GM12878 (cell line): Measurements from ENCODE around the gene PTPRN2. TPM values are rescaled to one million over a fixed set of nuclear protein-coding genes. Genes with fewer than 3 reads are reported as not detected.

Experiments
- ATAC-seq: fragments of 200-7000 bp; cut with Tn5 transposase; 3 replicates; pipeline ENCODE4 v1.9.1; 2020; ENCODE audit warnings: mild to moderate bottlenecking, moderate library complexity
- BruUV-seq: library from RNA; stranded (reverse); fragments of 400-500 nt; replicated peaks from 2 replicates; lab custom pipeline; 2021; lab: Mats Ljungman, UMichigan
- CTCF ChIA-PET: fragments of 300-600 bp; sonication (Branson Sonifier 250); formaldehyde crosslinking; extraction: SDS; loops from one replicate; lab custom pipeline; 2021; ENCODE audit warnings: inconsistent platforms; lab: Yijun Ruan, JAX
- POLR2A ChIA-PET: fragments of 350-600 bp; formaldehyde crosslinking; extraction: SDS; loops from one replicate; lab custom pipeline; 2021; ENCODE audit warnings: inconsistent platforms; lab: Charles Lee
- RAD21 ChIA-PET: fragments of 300-600 bp; sonication (Branson Sonifier 250); formaldehyde crosslinking; loops from one replicate; lab custom pipeline; 2023; ENCODE audit warnings: antibody characterized with exemption; ENCODE audit not compliant: unreplicated experiment; lab: Charles Lee
- SMC1A ChIA-PET: fragments of 300-600 bp; sonication (Branson Sonifier 250); formaldehyde crosslinking; loops from one replicate; lab custom pipeline; 2023; ENCODE audit not compliant: unreplicated experiment, uncharacterized antibody; lab: Charles Lee
- DNase-seq: peaks from one replicate; pipeline ENCODE4 v3.0.0-alpha.2; 2011; ENCODE audit warnings: low read depth, low spot score
- FAIRE-seq: peaks from 3 replicates; lab custom pipeline; 2011; peaks lifted over from hg19 to GRCh38; lab: Jason Lieb, UNC
- H2AFZ ChIP-seq: 2 replicates; pipeline ENCODE4 v1.6.0; 2011; ENCODE audit warnings: low read depth, low read length, control low read depth; ENCODE audit not compliant: control insufficient read depth
- H3K27ac ChIP-seq: 2 replicates; pipeline ENCODE4 v1.5.1; 2011; ENCODE audit warnings: control low read depth; ENCODE audit not compliant: control insufficient read depth, insufficient read depth
- H3K27me3 ChIP-seq, 2 experiments: replicated peaks in 1 of 2; 2 replicates each; pipeline versions ENCODE4 v1.6.0 to v1.6.1; 2011; ENCODE audit warnings: low read length in 1 of 2; ENCODE audit not compliant: control insufficient read depth in 2 of 2, insufficient read depth in 2 of 2
- H3K36me3 ChIP-seq, 2 experiments: 2 replicates each; pipeline ENCODE4 v1.5.1; 2011; ENCODE audit warnings: low read length in 1 of 2; ENCODE audit not compliant: control insufficient read depth in 2 of 2, insufficient read depth in 2 of 2
- H3K4me1 ChIP-seq: 2 replicates; pipeline ENCODE4 v1.6.1; 2011; ENCODE audit warnings: mild to moderate bottlenecking, low read length, moderate library complexity, mixed read lengths; ENCODE audit not compliant: control insufficient read depth, insufficient read depth
- H3K4me2 ChIP-seq: 2 replicates; pipeline ENCODE4 v1.6.0; 2011; ENCODE audit warnings: control low read depth; ENCODE audit not compliant: control insufficient read depth, insufficient read depth
- H3K4me3 ChIP-seq: fragments of 200-600 bp; sonication (generic); 2 replicates; pipeline ENCODE4 v1.5.1; 2016
- H3K79me2 ChIP-seq: 2 replicates; pipeline ENCODE4 v1.6.0; 2011; ENCODE audit warnings: low read length; ENCODE audit not compliant: control insufficient read depth, insufficient read depth
- H3K9ac ChIP-seq: 2 replicates; pipeline ENCODE4 v1.8.0; 2011; ENCODE audit warnings: low read length, control low read depth, mixed read lengths; ENCODE audit not compliant: control insufficient read depth, insufficient read depth
- H3K9me3 ChIP-seq: replicated peaks from 3 replicates; pipeline ENCODE4 v1.5.1; 2011; ENCODE audit warnings: mild to moderate bottlenecking, low read length; ENCODE audit not compliant: control insufficient read depth, insufficient read depth
- H4K20me1 ChIP-seq: 2 replicates; pipeline ENCODE4 v1.6.0; 2011; ENCODE audit not compliant: control insufficient read depth, insufficient read depth
- EP300 ChIP-seq, 2 experiments: fragments of 150-350 bp in 1 of 2; IDR thresholded peaks; 2 replicates each; pipeline ENCODE4 v1.6.1; 2011 to 2012; ENCODE audit warnings: low read depth in 2 of 2, low read length in 2 of 2, borderline replicate concordance in 1 of 2, improper control_type of control experiment in 1 of 2, inconsistent platforms in 1 of 2; ENCODE audit not compliant: control insufficient read depth in 1 of 2
- FOXK2 ChIP-seq: fragments of 450-650 bp; IDR thresholded peaks from 2 replicates; pipeline ENCODE4 v1.6.1; 2017; ENCODE audit warnings: mild to moderate bottlenecking, moderate library complexity
- GABPA ChIP-seq: IDR thresholded peaks from 2 replicates; pipeline ENCODE4 v1.6.1; 2014; ENCODE audit warnings: antibody characterized with exemption, low read depth, mild to moderate bottlenecking, inconsistent platforms
- IKZF2 ChIP-seq, 2 experiments: fragments of 450-650 bp; IDR thresholded peaks; 2 replicates each; pipeline ENCODE4 v1.6.1; 2017; ENCODE audit warnings: mild to moderate bottlenecking in 2 of 2, moderate library complexity in 2 of 2
- IRF4 ChIP-seq: IDR thresholded peaks from 2 replicates; pipeline ENCODE4 v1.6.1; 2011; ENCODE audit warnings: low read depth, low read length
- IRF5 ChIP-seq: fragments of 450-650 bp; IDR thresholded peaks from 2 replicates; pipeline ENCODE4 v1.6.1; 2017; ENCODE audit warnings: borderline replicate concordance
- MXI1 ChIP-seq: fragments of 150-350 bp; IDR thresholded peaks from 2 replicates; pipeline ENCODE4 v1.6.1; 2011; ENCODE audit warnings: low read depth, mild to moderate bottlenecking, inconsistent platforms, low read length, improper control_type of control experiment
- NFIC ChIP-seq: IDR thresholded peaks from 2 replicates; pipeline ENCODE4 v1.6.1; 2012; ENCODE audit warnings: low read depth, mild to moderate bottlenecking, inconsistent platforms, low read length, moderate library complexity
- PAX5 ChIP-seq: IDR thresholded peaks from 2 replicates; pipeline ENCODE4 v1.6.1; 2011; ENCODE audit warnings: low read depth, low read length, borderline replicate concordance
- RBBP5 ChIP-seq: fragments of 200-600 bp; sonication (generic); conservative IDR thresholded peaks from 2 replicates; pipeline ENCODE4 v1.6.1; 2016
- RELB ChIP-seq: fragments of 450-650 bp; IDR thresholded peaks from 2 replicates; pipeline ENCODE4 v1.6.1; 2017; ENCODE audit warnings: low read depth, mild to moderate bottlenecking, moderate library complexity
- RFX5 ChIP-seq: IDR thresholded peaks from 2 replicates; pipeline ENCODE4 v1.6.1; 2011; ENCODE audit warnings: low read depth, low read length, improper control_type of control experiment
- TCF3 ChIP-seq: IDR thresholded peaks from 2 replicates; pipeline ENCODE4 v1.6.1; 2012; ENCODE audit warnings: low read depth, mild to moderate bottlenecking, low read length, borderline replicate concordance; ENCODE audit not compliant: insufficient read depth
- ZNF274 ChIP-seq: IDR thresholded peaks from one replicate; pipeline ENCODE4 v1.8.0; 2011; ENCODE audit not compliant: insufficient read length, insufficient read depth
- WGBS: methylation state at CpG from one replicate; pipeline ENCODE4 v1.1.6; 2016; ENCODE audit warnings: low lambda C conversion rate; ENCODE audit not compliant: insufficient replicate concordance, insufficient coverage; ENCODE audit errors: missing lambda C conversion rate; 5-methylcytosine and 5-hydroxymethylcytosine counted together
- in situ Hi-C: fragments of 300-500 bp; cut with MboI; formaldehyde crosslinking; loops from 9 replicates; pipeline ENCODE4 v1.14.3; 2018; ENCODE audit warnings: mixed read lengths
- intact Hi-C: fragments of 100-400 bp; cut with micrococcal nuclease; formaldehyde crosslinking; loops from one replicate; pipeline ENCODE4 v1.14.2; 2022; ENCODE audit not compliant: unreplicated experiment
- polyA plus RNA-seq, 11 experiments: library from polyadenylated mRNA; depleted of rRNA in 4 of 11; unstranded in 6 of 11; stranded (reverse) in 5 of 11; fragments of >200 nt; fragmentation: Nextera tagmentation in 4 of 11; fragmentation: Illumina TruSeq in 1 of 11; extraction: Ambion mirVana in 4 of 11; extraction: Trizol in 1 of 11; gene quantifications; 1 replicate in 1 of 11; 2 replicates in 10 of 11; pipeline versions ENCODE4 v1.2.1 to v1.2.3, GENCODE V29; 2011 to 2016; ENCODE audit warnings: inconsistent platforms in 2 of 11, missing spikeins in 2 of 11, low read depth in 1 of 11
- total RNA-seq, 4 experiments: library from RNA; depleted of rRNA in 3 of 4; stranded (reverse); fragments of >200 nt in 3 of 4; fragmentation: Illumina TruSeq in 1 of 4; extraction: Trizol in 1 of 4; gene quantifications; 2 replicates each; pipeline versions ENCODE4 v1.2.1 to v1.2.3, GENCODE V29; 2013 to 2021

PTPRN2 gene
- total and polyA plus RNA-seq, 10 of the 15 experiments (the other 5 are each of a cell fraction or from before 2014, with no cell fraction given) = 5.4 TPM; not detected in 9

- Histone ChIP-seq H3K9ac (no peak overlapping the region), H3K9me3 (no peaks in the 10 kb centered on the region; the same call in 2 of the 3 replicates), H3K36me3 (no peaks in the 10 kb centered on the region), H3K4me1 (no peaks in the 10 kb centered on the region), H3K4me2 (no peak overlapping the region), H2AFZ (no peak overlapping the region), H3K79me2 (no peaks in the 10 kb centered on the region), H4K20me1 (no peaks in the 10 kb centered on the region), H3K4me3 (no peak overlapping the region), H3K27me3 (no peaks in the 10 kb centered on the region)
- ChIA-PET RAD21 (no interaction called here), SMC1A (no interaction called here), POLR2A (no interaction called here)
- in situ Hi-C loops (no loop called here), intact Hi-C loops (no loop called here)
- DNase-seq = no peak
- BruUV-seq = no TSS peak
- 63% methylated on average over 44 of the region's 67 CpGs for WGBS
- no peak for FAIRE-seq
- TF ChIP-seq GABPA = no peak
- no peak for TF ChIP-seq ZNF274
- TF ChIP-seq RBBP5 = no peak
- TF ChIP-seq, all 136 proteins: peak for 0
- H3K27ac ChIP-seq = no peak overlapping the region
- CTCF ChIA-PET = no interaction called here
- ATAC-seq = no peak
Measured at GRCh38 chr7:158164101-158165095, 423.2 kb downstream of the PTPRN2 start.

DNA sequence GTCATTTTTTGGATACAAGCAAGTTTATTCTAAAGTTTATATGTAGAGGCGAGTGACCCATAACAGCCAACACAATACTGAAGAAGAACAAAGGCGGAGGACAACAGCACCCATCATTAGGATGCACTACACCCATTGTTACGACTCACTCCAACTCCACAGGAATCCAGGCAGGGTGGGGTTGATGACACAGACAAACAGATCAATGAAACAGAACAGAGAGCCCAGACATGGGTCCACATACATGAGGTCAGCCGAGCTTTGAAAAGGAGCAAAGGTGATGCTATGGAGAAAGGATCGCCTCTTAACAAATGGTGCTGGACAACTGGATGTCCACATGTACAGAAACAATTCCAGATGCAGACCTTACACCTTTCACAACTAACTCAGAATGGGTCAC, 426.4 kb downstream of the PTPRN2 start:
- BruUV-seq = no TSS peak
- WGBS = 18% methylated on average over 5 of the region's 5 CpGs
- ATAC-seq (no peak), FAIRE-seq (no peak), DNase-seq (no peak)
- H3K27ac ChIP-seq = no peak overlapping the region
- no peaks in the 10 kb centered on the region for H3K36me3 ChIP-seq
- POLR2A ChIA-PET = no interaction called here
- SMC1A ChIA-PET = no interaction called here
- intact Hi-C loops (no loop called here), in situ Hi-C loops (no loop called here)
- CTCF ChIA-PET = no interaction called here
- H4K20me1 ChIP-seq = no peaks in the 10 kb centered on the region
- H3K9me3 ChIP-seq = no peaks in the 10 kb centered on the region; the same call in 2 of the 3 replicates
- no peak overlapping the region for H3K4me2 ChIP-seq
- H3K4me3 ChIP-seq = no peak overlapping the region
- H3K4me1 ChIP-seq = no peaks in the 10 kb centered on the region
- RAD21 ChIA-PET = no interaction called here
- H3K9ac ChIP-seq = no peak overlapping the region
- no peak overlapping the region for H2AFZ ChIP-seq
- H3K79me2 ChIP-seq = no peaks in the 10 kb centered on the region
- no peaks in the 10 kb centered on the region for H3K27me3 ChIP-seq
- TF ChIP-seq RELB (no peak), IKZF2 (IDR thresholded peaks at IDR 0.05) (no peak), NFIC (no peak), FOXK2 (no peak), EP300 (IDR thresholded peaks at IDR 0.05; ENCODE audit: borderline replicate concordance in 1 of 2, control insufficient read depth in 1 of 2, low read depth in 2 of 2, low read length in 2 of 2) (no peak), IRF5 (no peak), MXI1 (no peak), RFX5 (no peak), IRF4 (no peak), PAX5 (no peak), TCF3 (no peak)
